ENCODE measurements around the gene TRAF3IP3.
A peak's percentile ranks its signal among the peaks of the same experiment; 100 is the strongest.

The TRAF3IP3 gene

DNA sequence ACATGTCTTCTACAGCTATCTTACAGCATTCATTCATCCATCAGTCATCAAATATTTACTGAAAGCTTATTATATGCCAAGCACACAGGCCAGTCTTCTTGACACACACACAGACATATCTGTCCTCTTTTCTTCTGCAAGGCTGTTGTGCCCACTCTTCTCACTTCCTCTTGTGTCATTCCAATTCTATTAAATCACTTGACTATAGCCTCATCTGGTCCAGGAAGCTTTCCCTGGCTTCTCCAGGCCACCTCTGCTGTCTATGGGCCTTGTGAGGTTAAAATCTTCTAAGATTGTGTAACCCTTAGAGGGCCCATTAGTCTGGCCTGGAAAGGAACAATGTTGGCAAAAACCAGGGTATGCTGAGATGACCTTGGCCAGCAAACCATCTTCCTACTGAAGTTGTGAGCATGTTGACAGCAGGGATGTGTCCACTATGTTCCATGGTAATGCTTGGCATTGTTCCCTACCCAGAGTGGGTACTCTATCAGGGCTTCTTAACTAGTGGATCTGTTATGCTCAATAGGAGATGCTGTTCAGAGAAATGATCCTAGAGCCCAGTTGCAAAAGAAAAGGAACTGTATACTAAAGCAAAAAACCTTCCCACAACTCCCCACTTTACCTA, 5.3 kb downstream of the TRAF3IP3 start:
- H3K4me3 Mint-ChIP-seq: peak overlapping the region; percentile 35 to 61
- no peak for DNase-seq
- ATAC-seq (replicated peaks): no peak
- no peaks in the 10 kb centered on the region for H3K27me3 Mint-ChIP-seq
- H3K36me3 Mint-ChIP-seq (ENCODE audit: insufficient read depth): peaks cover 86% of the 10 kb centered on the region
- H3K4me1 Mint-ChIP-seq (ENCODE audit: low read depth in 2 of 2): peaks cover 69 to 77% of the 10 kb centered on the region in 2 donors
- H3K27ac Mint-ChIP-seq: peak overlapping the region; percentile 93 to 94
- H3K9me3 Mint-ChIP-seq: no peaks in the 10 kb centered on the region

DNA sequence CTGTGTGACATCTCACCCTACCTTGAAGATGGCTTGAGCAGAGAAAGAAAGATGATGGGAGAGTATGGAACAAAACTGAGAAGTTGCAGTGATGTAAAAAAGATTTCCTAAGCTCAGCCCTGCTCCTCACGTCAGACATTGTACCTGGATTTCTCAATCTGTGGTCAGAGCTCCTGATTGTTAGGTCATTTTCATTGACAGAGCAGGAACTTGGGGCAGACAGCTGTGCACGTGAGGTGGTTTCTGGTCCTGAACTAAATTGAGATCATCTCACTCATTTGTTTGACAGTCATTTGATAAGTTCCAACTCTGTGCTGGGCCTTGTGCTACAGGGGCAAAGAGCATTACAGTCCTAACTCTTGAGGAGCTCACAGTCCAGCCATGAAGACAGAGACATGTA, 10.2 kb downstream of the TRAF3IP3 start:
- H3K4me1 Mint-ChIP-seq (ENCODE audit: low read depth in 2 of 2): peaks cover 43 to 63% of the 10 kb centered on the region in 2 donors
- peak overlapping the region in 1 of 2 donors; percentile 15 for H3K4me3 Mint-ChIP-seq
- H3K36me3 Mint-ChIP-seq (ENCODE audit: insufficient read depth): peaks cover 73% of the 10 kb centered on the region
- peak overlapping the region; percentile 78 to 84 for H3K27ac Mint-ChIP-seq
- H3K9me3 Mint-ChIP-seq: no peaks in the 10 kb centered on the region
- H3K27me3 Mint-ChIP-seq: no peaks in the 10 kb centered on the region
- no peak for DNase-seq
- ATAC-seq (replicated peaks): no peak

DNA sequence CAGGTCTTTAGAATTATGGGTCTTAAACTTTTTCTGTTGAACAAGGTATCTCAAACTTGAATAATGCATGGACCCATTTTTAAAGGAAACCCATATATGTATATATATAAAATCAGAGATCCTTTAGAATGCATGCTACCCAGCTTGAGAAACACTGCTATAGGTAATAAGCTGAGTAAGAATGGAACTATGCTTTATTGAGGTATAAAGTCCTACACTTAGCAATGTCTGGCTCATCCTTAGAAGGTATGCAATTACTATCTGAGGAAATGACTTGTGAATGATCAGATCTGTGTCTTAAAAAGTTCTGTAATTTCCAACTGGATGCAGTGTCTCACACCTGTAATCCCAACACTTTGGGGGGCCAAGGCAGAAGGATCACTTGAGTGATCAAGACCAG, 11.2 kb downstream of the TRAF3IP3 start:
- Mint-ChIP-seq H3K36me3 (ENCODE audit: insufficient read depth) (peaks cover 62% of the 10 kb centered on the region), H3K27ac (peak overlapping the region in 1 of 2 donors; percentile 84), H3K9me3 (no peaks in the 10 kb centered on the region), H3K27me3 (no peaks in the 10 kb centered on the region), H3K4me1 (ENCODE audit: low read depth in 2 of 2) (peaks cover 34 to 53% of the 10 kb centered on the region in 2 donors), H3K4me3 (no peak overlapping the region)
- ATAC-seq (replicated peaks): no peak
- no peak for DNase-seq

DNA sequence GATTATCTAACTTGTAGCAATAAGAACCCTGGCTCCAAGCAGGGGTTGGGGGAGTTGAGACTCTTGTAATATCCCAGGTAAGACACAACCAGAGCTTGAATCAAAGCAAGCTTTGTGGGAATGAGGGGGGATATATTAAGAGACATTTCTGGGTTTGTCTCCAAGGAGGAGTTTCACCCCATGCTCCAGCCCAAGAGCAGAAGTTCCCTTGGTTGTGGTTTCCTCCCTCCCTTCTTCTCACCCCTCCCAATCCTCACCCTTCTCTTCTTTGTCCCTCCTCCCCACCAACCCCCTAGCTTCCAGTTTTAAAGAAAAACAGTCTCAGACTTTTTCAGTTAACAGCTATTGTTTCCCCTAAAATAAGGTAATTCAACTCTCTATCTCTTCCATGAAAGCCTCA, 11.9 kb downstream of the TRAF3IP3 start:
- Mint-ChIP-seq H3K9me3 (no peaks in the 10 kb centered on the region), H3K27me3 (no peaks in the 10 kb centered on the region), H3K27ac (no peak overlapping the region), H3K4me1 (ENCODE audit: low read depth in 2 of 2) (peaks cover 28 to 47% of the 10 kb centered on the region in 2 donors), H3K4me3 (no peak overlapping the region), H3K36me3 (ENCODE audit: insufficient read depth) (peaks cover 56% of the 10 kb centered on the region)
- ATAC-seq (replicated peaks) (no peak), DNase-seq (no peak)

DNA sequence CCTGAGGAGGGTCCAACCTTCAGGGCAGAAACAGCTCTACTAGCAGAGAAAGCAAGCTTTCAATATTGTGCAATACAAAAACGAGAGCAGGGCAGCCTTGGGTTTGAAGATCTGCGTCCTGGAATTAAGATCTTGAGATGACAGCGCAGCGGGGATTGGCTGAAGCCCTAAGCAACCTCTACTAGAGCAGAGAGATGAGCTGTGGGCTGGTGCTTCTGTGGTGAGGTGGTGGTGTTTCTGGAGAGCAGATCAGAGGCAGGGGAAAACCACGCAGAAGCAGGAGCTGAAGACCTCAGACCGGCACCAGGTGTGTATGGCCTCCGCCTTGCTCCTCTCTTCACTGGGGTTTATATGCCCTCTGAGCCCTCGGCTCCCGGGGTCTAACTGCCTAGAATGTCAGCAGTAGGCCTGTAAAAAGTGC, 12.5 kb downstream of the TRAF3IP3 start:
- Mint-ChIP-seq H3K27me3 (no peaks in the 10 kb centered on the region), H3K9me3 (no peaks in the 10 kb centered on the region), H3K4me1 (ENCODE audit: low read depth in 2 of 2) (peaks cover 28 to 41% of the 10 kb centered on the region in 2 donors), H3K36me3 (ENCODE audit: insufficient read depth) (peaks cover 50% of the 10 kb centered on the region), H3K4me3 (no peak overlapping the region), H3K27ac (no peak overlapping the region)
- DNase-seq (peak; percentile 65 to 75 (median 73)), ATAC-seq (replicated peaks) (peak; percentile 87)

DNA sequence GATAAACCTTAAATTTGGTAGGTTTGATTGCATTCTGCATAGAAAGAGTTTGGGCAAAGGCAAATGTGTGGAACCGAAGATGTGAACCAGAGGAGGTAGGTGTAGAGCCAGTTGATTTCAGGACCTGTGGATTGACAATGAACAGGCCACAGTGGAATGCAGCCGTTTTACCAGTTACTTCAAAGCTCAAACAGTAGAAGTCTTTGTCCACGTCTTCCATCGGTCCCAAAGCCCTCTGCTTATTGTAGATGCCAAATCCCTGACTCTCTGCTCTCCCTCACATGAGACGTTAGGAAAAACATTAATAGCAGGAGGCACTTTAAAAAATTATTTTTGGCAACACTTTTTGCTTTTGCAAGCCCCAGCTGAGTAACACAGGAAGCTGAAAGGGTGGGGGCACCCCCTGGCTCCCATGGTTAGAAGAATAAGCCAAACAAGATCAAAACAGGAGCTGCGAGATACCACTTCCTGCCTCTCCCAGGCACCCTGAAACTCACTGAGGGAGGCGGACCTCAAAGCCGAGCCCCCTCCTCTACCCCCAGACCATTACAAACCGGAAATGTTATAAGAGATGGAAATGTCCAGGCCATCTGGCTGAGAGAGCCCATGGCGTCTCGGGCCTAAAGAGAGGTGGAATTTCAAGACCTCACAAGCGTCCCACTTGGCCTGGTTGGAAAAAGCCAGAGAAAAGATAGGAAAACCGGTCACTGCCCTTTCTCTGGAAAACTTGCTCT, 13.5 kb downstream of the TRAF3IP3 start:
- no peaks in the 10 kb centered on the region for H3K9me3 Mint-ChIP-seq
- peaks cover 46% of the 10 kb centered on the region for H3K36me3 Mint-ChIP-seq (ENCODE audit: insufficient read depth)
- no peaks in the 10 kb centered on the region for H3K27me3 Mint-ChIP-seq
- ATAC-seq (replicated peaks) (peak; percentile 71), DNase-seq (peak; percentile 57 to 59 (median 57))
- no peak overlapping the region for H3K27ac Mint-ChIP-seq
- H3K4me1 Mint-ChIP-seq (ENCODE audit: low read depth in 2 of 2): peaks cover 27 to 31% of the 10 kb centered on the region in 2 donors
- no peak overlapping the region for H3K4me3 Mint-ChIP-seq

DNA sequence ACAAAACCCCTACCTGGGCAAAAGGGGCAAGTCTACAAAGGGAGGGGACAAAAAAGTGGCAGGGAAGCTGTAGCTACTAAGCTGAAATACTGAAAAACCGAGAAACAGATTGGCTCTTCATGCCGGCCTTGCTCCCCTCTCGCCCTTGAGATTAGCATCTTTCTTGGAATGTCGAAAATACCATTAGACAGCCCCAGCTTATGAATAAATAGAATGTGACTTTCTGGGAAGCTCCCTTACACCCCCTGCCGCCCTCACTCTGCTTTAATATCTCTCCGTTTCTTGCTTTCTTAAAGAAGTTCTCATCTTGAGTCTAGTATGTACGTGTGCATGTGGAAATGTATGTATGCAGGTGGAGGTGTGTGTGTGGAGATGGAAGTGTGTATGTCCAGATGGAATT, 14.1 kb downstream of the TRAF3IP3 start:
- Mint-ChIP-seq H3K36me3 (ENCODE audit: insufficient read depth) (peaks cover 45% of the 10 kb centered on the region), H3K4me1 (ENCODE audit: low read depth in 2 of 2) (peaks cover 30 to 33% of the 10 kb centered on the region in 2 donors)
- DNase-seq: no peak

DNA sequence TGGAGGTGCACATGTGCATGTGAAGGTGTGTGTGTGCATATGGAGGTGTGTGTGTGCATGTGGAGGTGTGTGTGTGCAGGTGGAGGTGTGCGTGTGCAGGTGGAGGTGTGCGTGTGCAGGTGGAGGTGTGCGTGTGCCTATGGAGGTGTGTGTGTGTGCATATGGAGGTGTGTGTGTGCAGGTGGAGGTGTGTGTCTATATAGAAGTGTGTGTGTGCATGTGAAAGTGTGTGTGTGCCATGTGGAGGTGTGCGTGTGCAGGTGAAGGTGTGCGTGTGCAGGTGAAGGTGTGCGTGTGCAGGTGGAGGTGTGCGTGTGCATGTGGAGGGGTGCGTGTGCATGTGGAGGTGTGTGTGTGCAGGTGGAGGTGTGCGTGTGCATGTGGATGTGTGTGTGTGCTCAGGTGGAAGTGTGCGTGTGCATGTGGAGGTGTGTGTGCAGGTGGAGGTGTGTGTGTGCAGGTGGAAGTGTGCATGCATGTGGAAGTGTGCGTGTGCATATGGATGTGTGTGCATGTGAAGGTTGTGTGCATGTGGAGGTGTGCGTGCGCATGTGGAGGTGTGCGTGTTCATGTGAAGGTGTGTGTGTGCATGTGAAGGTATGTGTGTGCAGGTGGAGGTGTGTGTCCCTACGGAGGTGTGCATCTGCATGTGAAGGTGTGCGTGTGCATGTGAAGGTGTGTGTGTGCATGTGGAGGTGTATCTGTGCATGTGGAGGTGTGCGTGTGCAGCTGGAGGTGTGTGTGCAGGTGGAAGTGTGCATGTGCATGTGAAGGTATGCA, 15.0 kb downstream of the TRAF3IP3 start:
- no peak for DNase-seq
- Mint-ChIP-seq H3K36me3 (ENCODE audit: insufficient read depth) (peaks cover 45% of the 10 kb centered on the region), H3K4me1 (ENCODE audit: low read depth in 2 of 2) (peaks cover 32 to 37% of the 10 kb centered on the region in 2 donors), H3K27me3 (no peaks in the 10 kb centered on the region), H3K27ac (no peak overlapping the region), H3K9me3 (no peaks in the 10 kb centered on the region), H3K4me3 (no peak overlapping the region)
- no peak for ATAC-seq (replicated peaks)

More for the DNA sequence above, 14.1 kb downstream of the TRAF3IP3 start:
- no peaks in the 10 kb centered on the region for H3K9me3 Mint-ChIP-seq
- H3K27me3 Mint-ChIP-seq: no peaks in the 10 kb centered on the region
- H3K27ac Mint-ChIP-seq: no peak overlapping the region
- no peak for ATAC-seq (replicated peaks)
- H3K4me3 Mint-ChIP-seq: no peak overlapping the region

DNA sequence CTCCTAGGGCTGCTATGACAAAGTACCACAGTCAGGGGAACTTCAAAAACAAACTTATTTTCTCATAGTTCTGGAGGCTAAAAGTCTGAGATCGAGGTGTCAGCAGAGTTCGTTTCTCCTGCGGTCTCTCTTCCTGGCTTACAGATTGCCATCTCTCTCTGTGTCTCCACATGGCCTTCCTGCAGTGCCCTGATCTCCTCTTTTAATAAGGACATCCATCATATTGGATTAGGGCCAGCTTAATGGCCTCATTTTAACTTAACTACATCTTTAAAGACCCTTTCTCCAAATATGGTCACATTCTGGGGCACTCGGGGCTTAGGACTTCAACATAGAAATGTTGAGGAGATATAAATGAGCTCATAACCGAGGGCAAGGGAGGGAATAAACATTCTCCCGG, 16.3 kb downstream of the TRAF3IP3 start:
- Mint-ChIP-seq H3K36me3 (ENCODE audit: insufficient read depth) (peaks cover 50% of the 10 kb centered on the region), H3K4me3 (no peak overlapping the region), H3K27ac (no peak overlapping the region), H3K9me3 (no peaks in the 10 kb centered on the region), H3K27me3 (no peaks in the 10 kb centered on the region), H3K4me1 (ENCODE audit: low read depth in 2 of 2) (peaks cover 25 to 29% of the 10 kb centered on the region in 2 donors)
- no peak for DNase-seq
- no peak for ATAC-seq (replicated peaks)

DNA sequence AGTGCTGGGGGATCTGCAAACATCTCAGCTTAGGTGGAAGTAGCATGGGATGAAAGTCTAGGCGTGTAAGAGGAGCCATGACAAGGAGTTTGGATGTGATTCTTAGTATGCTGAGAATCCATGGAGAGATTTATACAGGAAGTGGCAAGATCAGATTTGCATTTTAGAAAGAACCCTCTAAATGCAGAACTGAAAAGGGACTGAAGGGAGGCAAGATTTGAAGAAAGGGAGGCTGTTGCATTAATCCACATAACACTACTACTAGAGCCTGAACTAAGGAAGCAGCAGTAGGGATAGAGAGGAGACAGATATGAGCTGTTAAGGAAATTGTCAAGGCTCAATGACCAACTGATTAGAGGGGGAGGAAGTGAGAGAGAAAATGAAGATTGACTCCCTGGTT, 18.7 kb downstream of the TRAF3IP3 start:
- H3K9me3 Mint-ChIP-seq: no peaks in the 10 kb centered on the region
- H3K4me3 Mint-ChIP-seq: peak overlapping the region in 1 of 2 donors; percentile 3
- peaks cover 29 to 33% of the 10 kb centered on the region in 2 donors for H3K4me1 Mint-ChIP-seq (ENCODE audit: low read depth in 2 of 2)
- DNase-seq (no peak), ATAC-seq (replicated peaks) (no peak)
- H3K27me3 Mint-ChIP-seq: no peaks in the 10 kb centered on the region
- H3K27ac Mint-ChIP-seq: no peak overlapping the region
- peaks cover 59% of the 10 kb centered on the region for H3K36me3 Mint-ChIP-seq (ENCODE audit: insufficient read depth)

DNA sequence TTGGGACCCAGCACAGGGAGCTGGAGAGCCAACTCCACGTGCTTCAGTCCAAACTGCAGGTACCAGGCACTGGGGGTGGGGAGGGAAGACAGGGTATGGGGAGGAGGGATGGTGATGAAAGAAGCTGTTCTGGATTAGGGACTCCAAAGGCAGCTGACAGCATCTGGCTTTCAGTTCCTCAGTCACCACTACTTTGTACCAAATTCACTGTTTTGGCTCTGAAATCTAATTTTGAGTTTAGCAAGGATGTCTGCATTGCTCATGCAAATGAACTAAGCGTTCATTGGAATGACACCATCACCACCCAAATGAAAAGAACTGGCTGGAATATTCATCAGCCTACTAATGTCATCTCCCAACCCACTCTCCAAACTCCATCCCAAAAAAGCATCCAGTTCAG, 19.8 kb downstream of the TRAF3IP3 start:
- Mint-ChIP-seq H3K9me3 (no peaks in the 10 kb centered on the region), H3K36me3 (ENCODE audit: insufficient read depth) (peaks cover 68% of the 10 kb centered on the region), H3K27ac (no peak overlapping the region), H3K4me3 (no peak overlapping the region), H3K4me1 (ENCODE audit: low read depth in 2 of 2) (peaks cover 29 to 35% of the 10 kb centered on the region in 2 donors), H3K27me3 (no peaks in the 10 kb centered on the region)
- DNase-seq (no peak), ATAC-seq (replicated peaks) (no peak)

DNA sequence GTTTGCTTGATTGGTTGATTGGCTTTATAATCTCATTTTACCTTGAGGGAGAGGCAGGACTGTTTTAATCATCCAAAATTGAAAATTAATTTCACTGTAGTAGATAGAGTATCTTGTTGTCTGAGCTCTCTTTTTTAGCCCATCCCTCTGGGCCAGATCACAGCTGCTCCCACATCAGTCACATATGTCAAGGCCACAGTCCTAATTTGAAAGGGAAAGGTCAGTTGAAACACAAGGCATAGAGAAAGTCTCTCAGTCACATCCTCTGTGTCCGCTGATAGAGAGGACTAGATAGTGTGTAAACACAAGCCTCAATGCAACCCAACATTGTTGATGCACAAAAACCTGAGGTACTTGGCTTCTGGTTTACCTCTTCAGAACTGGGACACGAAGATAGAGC, 21.7 kb downstream of the TRAF3IP3 start:
- H3K27me3 Mint-ChIP-seq: no peaks in the 10 kb centered on the region
- DNase-seq (no peak), ATAC-seq (replicated peaks) (no peak)
- peaks cover 33 to 36% of the 10 kb centered on the region in 2 donors for H3K4me1 Mint-ChIP-seq (ENCODE audit: low read depth in 2 of 2)
- H3K27ac Mint-ChIP-seq: peak overlapping the region; percentile 54 to 77
- H3K9me3 Mint-ChIP-seq: no peaks in the 10 kb centered on the region
- peaks cover 80% of the 10 kb centered on the region for H3K36me3 Mint-ChIP-seq (ENCODE audit: insufficient read depth)
- no peak overlapping the region for H3K4me3 Mint-ChIP-seq

DNA sequence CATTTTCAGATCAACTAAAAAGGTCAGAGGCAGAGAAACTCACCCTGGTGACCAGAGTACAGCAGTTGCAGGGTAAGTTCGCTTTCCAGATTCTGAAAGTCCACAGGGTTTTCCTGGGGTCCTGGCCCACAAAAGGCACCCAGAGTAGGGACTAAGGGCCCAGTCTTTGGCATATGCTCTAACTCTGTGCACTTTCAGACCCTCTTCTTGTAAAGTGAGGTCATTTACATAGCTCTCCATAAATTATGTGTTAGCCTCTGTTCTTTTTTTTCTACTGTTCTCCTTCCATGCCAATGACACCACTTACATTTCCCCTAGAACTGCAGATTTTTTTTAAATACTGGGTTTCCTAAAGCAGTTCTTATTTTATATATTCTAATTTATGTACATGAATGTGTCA, 22.2 kb downstream of the TRAF3IP3 start:
- Mint-ChIP-seq H3K27ac (peak overlapping the region; percentile 54 to 77), H3K27me3 (no peaks in the 10 kb centered on the region), H3K4me3 (no peak overlapping the region), H3K4me1 (ENCODE audit: low read depth in 2 of 2) (peaks cover 36 to 37% of the 10 kb centered on the region in 2 donors), H3K9me3 (no peaks in the 10 kb centered on the region), H3K36me3 (ENCODE audit: insufficient read depth) (peaks cover 80% of the 10 kb centered on the region)
- DNase-seq (no peak), ATAC-seq (replicated peaks) (no peak)

Measured in effector memory CD8-positive, alpha-beta T cell (primary cell).